NCI-H2196 treated with DMSO at 0.1 percent for 48 hours (cell line): ENCODE results near the gene CST7.
"Not testable (repeated sequence)": the region's sequence is repeated elsewhere in the genome, so short reads cannot be mapped to it uniquely, and the experiment has no call there.

ENCODE experiments used
- DNase-seq: peaks from one replicate; lab custom pipeline; 2025; ENCODE audit not compliant: unreplicated experiment; lab: John Stamatoyannopoulos, UW

CST7 gene

GRCh38 chr20:24929867-24930723 lies 19.0 kb upstream of the CST7 start:
- peak; percentile 60 for DNase-seq

- not testable (repeated sequence) for DNase-seq
These were observed 18.1 kb upstream of the CST7 start for GRCh38 chr20:24930724-24931688.

GRCh38 chr20:24931893-24932292 lies 17.2 kb upstream of the CST7 start:
- DNase-seq, result not testable (repeated sequence)

- no peak for DNase-seq
These were observed 15.7 kb upstream of the CST7 start for GRCh38 chr20:24933266-24933908.

GRCh38 chr20:24934101-24934661 lies 14.9 kb upstream of the CST7 start:
- DNase-seq, result no peak

GRCh38 chr20:24934716-24935115 lies 14.4 kb upstream of the CST7 start:
- DNase-seq, result no peak

- no peak for DNase-seq
These were observed 13.9 kb upstream of the CST7 start for GRCh38 chr20:24935140-24935539.

GRCh38 chr20:24935766-24936525 lies 13.1 kb upstream of the CST7 start:
- no peak for DNase-seq

- no peak for DNase-seq
These were observed 12.3 kb upstream of the CST7 start for GRCh38 chr20:24936526-24937407.

GRCh38 chr20:24937579-24937978 lies 11.5 kb upstream of the CST7 start:
- no peak for DNase-seq

GRCh38 chr20:24938498-24938897 lies 10.6 kb upstream of the CST7 start:
- DNase-seq, result no peak

GRCh38 chr20:24939036-24939435 lies 10.0 kb upstream of the CST7 start:
- no peak for DNase-seq

- no peak for DNase-seq
These were observed 6.4 kb upstream of the CST7 start for GRCh38 chr20:24942679-24943078.

- no peak for DNase-seq
These were observed 5.9 kb upstream of the CST7 start for GRCh38 chr20:24943196-24943595.

- DNase-seq, result no peak
These were observed 5.3 kb upstream of the CST7 start for GRCh38 chr20:24943731-24944130.

- not testable (repeated sequence) for DNase-seq
These were observed 2.7 kb upstream of the CST7 start for GRCh38 chr20:24946376-24946775.

- DNase-seq, result not testable (repeated sequence)
These were observed 602 bp upstream of the CST7 start for GRCh38 chr20:24948396-24948938.

GRCh38 chr20:24949756-24950127 lies 673 bp downstream of the CST7 start:
- no peak for DNase-seq
